ENCODE results near the gene FCN3.
A peak's percentile ranks its signal among the peaks of the same experiment; 100 is the strongest.

The FCN3 gene

DNA sequence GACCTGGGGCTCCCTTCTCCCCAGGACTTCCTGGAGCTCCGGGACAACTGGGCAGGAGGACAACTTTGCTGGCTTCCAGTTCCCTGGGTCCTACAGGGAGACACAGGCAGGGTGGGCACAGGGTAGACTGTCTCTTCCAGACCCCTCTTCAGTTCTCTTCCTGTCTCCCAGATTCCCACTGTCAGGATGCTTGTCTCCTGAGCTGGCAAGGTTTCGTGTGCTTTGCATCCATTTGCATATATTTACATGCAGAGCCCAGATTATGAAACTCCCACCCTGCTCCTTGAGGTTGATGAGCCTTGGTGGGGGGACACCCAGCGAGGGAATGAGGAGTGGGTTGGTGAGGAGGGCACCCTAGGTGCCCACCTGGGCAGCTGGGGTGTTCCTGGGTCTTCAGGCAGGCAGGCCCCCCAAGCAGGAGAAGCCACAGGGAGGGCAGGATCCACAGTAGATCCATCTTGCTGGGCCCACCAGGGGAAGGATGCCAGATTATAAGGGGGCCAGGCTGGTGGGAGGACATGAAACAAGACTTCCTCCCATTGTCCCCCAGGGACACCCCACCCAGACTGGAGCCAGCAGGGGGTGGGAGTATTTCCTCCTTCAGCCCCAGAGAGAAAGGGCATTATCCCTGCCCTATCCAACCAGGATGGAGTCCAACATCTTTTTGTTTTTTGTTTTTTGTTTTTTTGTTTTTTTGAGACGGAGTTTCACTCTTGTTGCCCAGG is at the start of gene FCN3:
TSS of gene FCN3 (minus strand) at position 463 of the 725 bp plus-strand sequence. CDS start at position 457, 6 bp downstream.
- no peak for TF ChIP-seq CTCF (IDR thresholded peaks at IDR 0.05; ENCODE audit: low read depth, low read length)
- DNase-seq (ENCODE audit: extremely low read depth, low read depth), result no peak

GRCh38 chr1:27423709-27424108 is 49.1 kb upstream of the FCN3 start:
- TF ChIP-seq CTCF (IDR thresholded peaks at IDR 0.05; ENCODE audit: low read depth, low read length), result no peak
- DNase-seq (ENCODE audit: extremely low read depth, low read depth), result no peak

- peak; percentile 68 for DNase-seq (ENCODE audit: extremely low read depth, low read depth)
- no peak for TF ChIP-seq CTCF (IDR thresholded peaks at IDR 0.05; ENCODE audit: low read depth, low read length)
Measured at GRCh38 chr1:27418326-27419185, 43.9 kb upstream of the FCN3 start.

DNA sequence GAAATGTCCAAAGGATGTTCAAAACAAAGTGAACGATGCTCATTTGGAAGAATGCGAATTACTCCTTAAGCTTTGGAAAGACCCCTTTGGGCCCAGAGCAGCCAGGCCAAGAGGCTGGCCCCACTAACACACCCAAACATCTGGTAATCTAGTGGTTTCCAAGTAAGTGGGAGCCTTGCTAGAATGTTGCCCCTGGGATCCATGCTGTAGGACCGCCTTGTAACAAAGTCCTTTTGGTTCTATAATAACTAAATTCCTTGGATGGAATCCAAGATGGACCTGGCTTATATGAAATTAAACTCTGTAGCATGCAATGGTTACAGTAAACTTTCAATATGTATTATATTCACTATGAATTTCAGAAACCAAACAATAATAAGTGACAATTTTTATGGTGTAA is 43.1 kb upstream of the FCN3 start:
- no peak for DNase-seq (ENCODE audit: extremely low read depth, low read depth)
- no peak for TF ChIP-seq CTCF (IDR thresholded peaks at IDR 0.05; ENCODE audit: low read depth, low read length)

DNA sequence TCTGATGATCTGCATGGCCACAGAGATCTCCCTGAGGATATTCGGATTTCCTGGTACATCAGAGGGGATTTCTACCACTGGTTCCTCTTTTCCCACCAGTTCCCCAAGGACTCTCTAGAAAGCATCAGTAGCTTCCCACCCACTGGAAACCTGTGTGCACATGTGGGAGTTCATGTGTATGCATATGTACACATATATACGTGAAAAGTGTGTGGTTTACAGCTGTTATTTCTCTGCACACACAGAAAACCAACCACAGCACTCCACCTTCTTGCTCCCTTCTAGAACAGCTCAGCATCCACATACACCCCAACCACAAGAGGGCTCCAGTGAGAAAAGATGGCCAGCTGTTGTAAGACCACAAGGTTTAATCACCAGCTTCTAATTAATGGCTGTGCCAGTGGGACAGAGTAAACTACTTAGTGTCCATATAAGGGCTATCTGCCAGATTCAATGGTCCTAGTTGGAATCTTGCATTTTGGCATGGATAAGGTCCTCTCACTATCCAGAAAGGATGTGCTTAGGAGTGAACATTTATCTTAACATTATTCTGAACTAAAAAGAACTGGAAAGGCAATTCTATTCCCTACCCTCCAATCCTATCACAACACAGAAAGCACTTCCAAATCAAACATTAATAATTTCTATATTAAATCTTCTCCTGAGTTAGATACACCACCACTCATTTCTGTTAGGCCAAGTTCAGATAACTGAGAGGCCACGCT is 41.9 kb upstream of the FCN3 start:
- peak; percentile 70 for TF ChIP-seq CTCF (IDR thresholded peaks at IDR 0.05; ENCODE audit: low read depth, low read length)
- DNase-seq (ENCODE audit: extremely low read depth, low read depth), result peak; percentile 39

DNA sequence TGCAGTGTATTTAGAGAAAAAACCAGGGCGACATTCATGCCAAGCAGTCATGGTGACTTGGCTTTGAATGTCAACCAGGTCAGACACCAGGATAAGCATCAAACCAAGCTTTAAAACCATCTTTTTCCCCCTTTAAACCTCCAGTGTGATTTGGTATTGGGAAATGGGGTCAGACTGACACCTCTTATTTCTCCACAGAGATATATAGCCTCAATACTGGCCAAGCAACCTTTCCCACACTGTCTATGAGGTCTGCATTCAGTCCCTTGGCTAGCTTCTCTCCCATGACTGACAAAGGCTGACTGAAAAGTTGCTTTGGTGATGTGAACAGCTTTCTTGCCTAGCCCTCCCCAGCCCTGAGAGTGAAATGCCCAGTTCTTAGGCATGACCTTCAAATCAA is 39.5 kb upstream of the FCN3 start:
- TF ChIP-seq CTCF (IDR thresholded peaks at IDR 0.05; ENCODE audit: low read depth, low read length), result no peak
- no peak for DNase-seq (ENCODE audit: extremely low read depth, low read depth)

Data from AG09319 (cell line).